ENCODE data around the gene GNB2.
"Not testable (repeated sequence)": the region's sequence is repeated elsewhere in the genome, so short reads cannot be mapped to it uniquely, and the experiment has no call there.

Gene GNB2

DNA sequence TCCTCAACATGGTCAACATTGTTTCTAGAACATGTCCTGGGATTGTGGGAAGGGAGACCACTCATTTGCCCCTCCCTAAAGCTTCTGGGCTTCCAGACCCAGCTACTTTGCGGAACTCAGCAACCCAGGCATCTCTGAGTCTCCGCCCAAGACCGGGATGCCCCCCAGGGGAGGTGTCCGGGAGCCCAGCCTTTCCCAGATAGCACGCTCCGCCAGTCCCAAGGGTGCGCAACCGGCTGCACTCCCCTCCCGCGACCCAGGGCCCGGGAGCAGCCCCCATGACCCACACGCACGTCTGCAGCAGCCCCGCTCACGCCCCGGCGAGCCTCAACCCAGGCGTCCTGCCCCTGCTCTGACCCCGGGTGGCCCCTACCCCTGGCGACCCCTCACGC, 46.7 kb downstream of the GNB2 start, which contains the start of gene EPO:
TSS of gene EPO (plus strand) at position 190 of the 392 bp plus-strand sequence. CDS start 513 bp downstream, outside the sequence.
- Histone ChIP-seq H3K36me3 (ENCODE audit: control insufficient read depth, insufficient read depth, low read length) (no peaks in the 10 kb centered on the region), H3K4me1 (ENCODE audit: control insufficient read depth, insufficient read depth, low read length) (peaks cover 7% of the 10 kb centered on the region), H3K4me3 (ENCODE audit: insufficient read depth, low read depth, low read length) (peak within 1 kb of the TSS; percentile 34), H3K27ac (ENCODE audit: insufficient read depth, low read depth, low read length, poor library complexity, severe bottlenecking) (no peak within 1 kb of the TSS), H3K27me3 (ENCODE audit: control insufficient read depth, insufficient read depth, low read length, poor library complexity, severe bottlenecking) (peaks cover 60% of the 10 kb centered on the region), H3K9me3 (ENCODE audit: control insufficient read depth, low read length) (no peaks in the 10 kb centered on the region)
- WGBS, 2 experiments: 1 to 5% methylated on average over 21 of the region's 21 CpGs

DNA sequence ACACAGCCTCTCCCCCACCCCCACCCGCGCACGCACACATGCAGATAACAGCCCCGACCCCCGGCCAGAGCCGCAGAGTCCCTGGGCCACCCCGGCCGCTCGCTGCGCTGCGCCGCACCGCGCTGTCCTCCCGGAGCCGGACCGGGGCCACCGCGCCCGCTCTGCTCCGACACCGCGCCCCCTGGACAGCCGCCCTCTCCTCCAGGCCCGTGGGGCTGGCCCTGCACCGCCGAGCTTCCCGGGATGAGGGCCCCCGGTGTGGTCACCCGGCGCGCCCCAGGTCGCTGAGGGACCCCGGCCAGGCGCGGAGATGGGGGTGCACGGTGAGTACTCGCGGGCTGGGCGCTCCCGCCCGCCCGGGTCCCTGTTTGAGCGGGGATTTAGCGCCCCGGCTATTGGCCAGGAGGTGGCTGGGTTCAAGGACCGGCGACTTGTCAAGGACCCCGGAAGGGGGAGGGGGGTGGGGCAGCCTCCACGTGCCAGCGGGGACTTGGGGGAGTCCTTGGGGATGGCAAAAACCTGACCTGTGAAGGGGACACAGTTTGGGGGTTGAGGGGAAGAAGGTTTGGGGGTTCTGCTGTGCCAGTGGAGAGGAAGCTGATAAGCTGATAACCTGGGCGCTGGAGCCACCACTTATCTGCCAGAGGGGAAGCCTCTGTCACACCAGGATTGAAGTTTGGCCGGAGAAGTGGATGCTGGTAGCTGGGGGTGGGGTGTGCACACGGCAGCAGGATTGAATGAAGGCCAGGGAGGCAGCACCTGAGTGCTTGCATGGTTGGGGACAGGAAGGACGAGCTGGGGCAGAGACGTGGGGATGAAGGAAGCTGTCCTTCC, 47.3 kb downstream of the GNB2 start:
- Histone ChIP-seq H3K9me3 (ENCODE audit: control insufficient read depth, low read length) (no peaks in the 10 kb centered on the region), H3K36me3 (ENCODE audit: control insufficient read depth, insufficient read depth, low read length) (no peaks in the 10 kb centered on the region), H3K27ac (ENCODE audit: insufficient read depth, low read depth, low read length, poor library complexity, severe bottlenecking) (no peak overlapping the region), H3K4me3 (ENCODE audit: insufficient read depth, low read depth, low read length) (peak overlapping the region; percentile 34), H3K4me1 (ENCODE audit: control insufficient read depth, insufficient read depth, low read length) (peaks cover 7% of the 10 kb centered on the region), H3K27me3 (ENCODE audit: control insufficient read depth, insufficient read depth, low read length, poor library complexity, severe bottlenecking) (peaks cover 64% of the 10 kb centered on the region)
- WGBS, 2 experiments: 5 to 7% methylated on average over 56 of the region's 56 CpGs

- H3K36me3 ChIP-seq (ENCODE audit: control insufficient read depth, insufficient read depth, low read length): no peaks in the 10 kb centered on the region
- peaks cover 7% of the 10 kb centered on the region for H3K4me1 ChIP-seq (ENCODE audit: control insufficient read depth, insufficient read depth, low read length)
- no peak overlapping the region for H3K4me3 ChIP-seq (ENCODE audit: insufficient read depth, low read depth, low read length)
- no peaks in the 10 kb centered on the region for H3K9me3 ChIP-seq (ENCODE audit: control insufficient read depth, low read length)
- 86 to 88% methylated on average over 8 of the region's 8 CpGs for WGBS, 2 experiments
- H3K27ac ChIP-seq (ENCODE audit: insufficient read depth, low read depth, low read length, poor library complexity, severe bottlenecking): no peak overlapping the region
- H3K27me3 ChIP-seq (ENCODE audit: control insufficient read depth, insufficient read depth, low read length, poor library complexity, severe bottlenecking): peaks cover 64% of the 10 kb centered on the region
Observed at GRCh38 chr7:100721505-100721812, 47.9 kb downstream of the GNB2 start.

DNA sequence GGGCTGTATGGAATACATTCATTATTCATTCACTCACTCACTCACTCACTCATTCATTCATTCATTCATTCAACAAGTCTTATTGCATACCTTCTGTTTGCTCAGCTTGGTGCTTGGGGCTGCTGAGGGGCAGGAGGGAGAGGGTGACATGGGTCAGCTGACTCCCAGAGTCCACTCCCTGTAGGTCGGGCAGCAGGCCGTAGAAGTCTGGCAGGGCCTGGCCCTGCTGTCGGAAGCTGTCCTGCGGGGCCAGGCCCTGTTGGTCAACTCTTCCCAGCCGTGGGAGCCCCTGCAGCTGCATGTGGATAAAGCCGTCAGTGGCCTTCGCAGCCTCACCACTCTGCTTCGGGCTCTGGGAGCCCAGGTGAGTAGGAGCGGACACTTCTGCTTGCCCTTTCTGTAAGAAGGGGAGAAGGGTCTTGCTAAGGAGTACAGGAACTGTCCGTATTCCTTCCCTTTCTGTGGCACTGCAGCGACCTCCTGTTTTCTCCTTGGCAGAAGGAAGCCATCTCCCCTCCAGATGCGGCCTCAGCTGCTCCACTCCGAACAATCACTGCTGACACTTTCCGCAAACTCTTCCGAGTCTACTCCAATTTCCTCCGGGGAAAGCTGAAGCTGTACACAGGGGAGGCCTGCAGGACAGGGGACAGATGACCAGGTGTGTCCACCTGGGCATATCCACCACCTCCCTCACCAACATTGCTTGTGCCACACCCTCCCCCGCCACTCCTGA, 49.1 kb downstream of the GNB2 start:
- H3K27me3 ChIP-seq (ENCODE audit: control insufficient read depth, insufficient read depth, low read length, poor library complexity, severe bottlenecking): peaks cover 64% of the 10 kb centered on the region
- H3K27ac ChIP-seq (ENCODE audit: insufficient read depth, low read depth, low read length, poor library complexity, severe bottlenecking): no peak overlapping the region
- no peaks in the 10 kb centered on the region for H3K9me3 ChIP-seq (ENCODE audit: control insufficient read depth, low read length)
- WGBS, 2 experiments: 85 to 87% methylated on average over 17 of the region's 17 CpGs
- H3K4me1 ChIP-seq (ENCODE audit: control insufficient read depth, insufficient read depth, low read length): peaks cover 7% of the 10 kb centered on the region
- no peak overlapping the region for H3K4me3 ChIP-seq (ENCODE audit: insufficient read depth, low read depth, low read length)
- H3K36me3 ChIP-seq (ENCODE audit: control insufficient read depth, insufficient read depth, low read length): no peaks in the 10 kb centered on the region

- H3K36me3 ChIP-seq (ENCODE audit: control insufficient read depth, insufficient read depth, low read length): no peaks in the 10 kb centered on the region
- H3K4me3 ChIP-seq (ENCODE audit: insufficient read depth, low read depth, low read length): no peak overlapping the region
- peaks cover 64% of the 10 kb centered on the region for H3K27me3 ChIP-seq (ENCODE audit: control insufficient read depth, insufficient read depth, low read length, poor library complexity, severe bottlenecking)
- WGBS, 2 experiments: 88 to 90% methylated on average over 16 of the region's 16 CpGs
- peaks cover 7% of the 10 kb centered on the region for H3K4me1 ChIP-seq (ENCODE audit: control insufficient read depth, insufficient read depth, low read length)
- H3K27ac ChIP-seq (ENCODE audit: insufficient read depth, low read depth, low read length, poor library complexity, severe bottlenecking): no peak overlapping the region
- H3K9me3 ChIP-seq (ENCODE audit: control insufficient read depth, low read length): no peaks in the 10 kb centered on the region
Observed at GRCh38 chr7:100723732-100724275, 50.3 kb downstream of the GNB2 start.

DNA sequence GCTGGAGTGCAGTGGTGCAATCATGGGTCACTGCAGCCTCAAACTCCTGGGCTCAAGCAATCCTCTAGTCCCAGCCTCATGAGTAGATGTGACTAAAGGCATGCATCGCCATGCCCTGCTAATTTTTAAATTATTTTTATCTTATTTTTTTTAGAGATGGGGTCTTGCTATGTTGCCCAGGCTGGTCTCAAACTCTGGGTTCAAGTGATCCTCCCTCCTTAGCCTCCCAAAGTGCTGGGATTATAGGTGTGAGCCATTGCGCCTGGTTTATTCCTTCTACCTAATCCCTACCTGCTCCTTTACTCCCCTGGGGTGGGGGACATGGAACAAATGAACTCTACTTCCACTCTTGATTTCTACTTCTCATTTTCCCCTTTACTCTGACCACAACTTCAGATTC, 50.8 kb downstream of the GNB2 start:
- WGBS, 2 experiments: 92 to 93% methylated on average over 1 to 2 of the region's 2 CpGs
- H3K4me3 ChIP-seq (ENCODE audit: insufficient read depth, low read depth, low read length); H3K36me3 ChIP-seq (ENCODE audit: control insufficient read depth, insufficient read depth, low read length); H3K9me3 ChIP-seq (ENCODE audit: control insufficient read depth, low read length); H3K27ac ChIP-seq (ENCODE audit: insufficient read depth, low read depth, low read length, poor library complexity, severe bottlenecking); H3K4me1 ChIP-seq (ENCODE audit: control insufficient read depth, insufficient read depth, low read length): not testable (repeated sequence)
- peaks cover 61% of the 10 kb centered on the region for H3K27me3 ChIP-seq (ENCODE audit: control insufficient read depth, insufficient read depth, low read length, poor library complexity, severe bottlenecking)

GRCh38 chr7:100726996-100727761, 53.6 kb downstream of the GNB2 start:
- 83 to 86% methylated on average over 12 of the region's 12 CpGs for WGBS, 2 experiments
- peaks cover 32% of the 10 kb centered on the region for H3K27me3 ChIP-seq (ENCODE audit: control insufficient read depth, insufficient read depth, low read length, poor library complexity, severe bottlenecking)

DNA sequence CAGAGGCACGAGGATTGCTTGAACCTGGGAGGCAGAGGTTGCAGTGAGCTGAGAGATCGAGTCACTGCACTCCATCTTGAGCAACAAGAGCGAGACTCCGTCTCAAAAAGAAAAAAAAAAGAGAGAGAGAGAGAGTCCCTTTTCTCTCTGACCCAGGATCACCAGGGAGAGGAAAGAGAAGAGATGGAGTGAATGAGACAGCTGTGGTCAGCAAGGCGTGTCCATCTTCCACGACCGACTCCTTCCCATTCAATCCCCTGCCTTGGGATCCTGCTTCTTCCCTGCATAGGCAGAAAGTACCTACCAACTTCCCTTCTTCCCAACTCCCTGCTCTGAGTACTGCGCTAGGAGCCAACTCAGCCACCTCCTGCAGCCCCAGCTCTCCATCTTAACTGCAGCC, 54.7 kb downstream of the GNB2 start:
- 85% methylated on average over 8 of the region's 8 CpGs for WGBS, 2 experiments
- no peaks in the 10 kb centered on the region for H3K36me3 ChIP-seq (ENCODE audit: control insufficient read depth, insufficient read depth, low read length)
- H3K9me3 ChIP-seq (ENCODE audit: control insufficient read depth, low read length): no peaks in the 10 kb centered on the region
- no peaks in the 10 kb centered on the region for H3K4me1 ChIP-seq (ENCODE audit: control insufficient read depth, insufficient read depth, low read length)
- H3K4me3 ChIP-seq (ENCODE audit: insufficient read depth, low read depth, low read length): no peak overlapping the region
- H3K27ac ChIP-seq (ENCODE audit: insufficient read depth, low read depth, low read length, poor library complexity, severe bottlenecking): no peak overlapping the region
- H3K27me3 ChIP-seq (ENCODE audit: control insufficient read depth, insufficient read depth, low read length, poor library complexity, severe bottlenecking): peaks cover 23% of the 10 kb centered on the region

More at GRCh38 chr7:100726996-100727761, 53.6 kb downstream of the GNB2 start:
- Histone ChIP-seq H3K4me3 (ENCODE audit: insufficient read depth, low read depth, low read length) (no peak overlapping the region), H3K27ac (ENCODE audit: insufficient read depth, low read depth, low read length, poor library complexity, severe bottlenecking) (no peak overlapping the region), H3K36me3 (ENCODE audit: control insufficient read depth, insufficient read depth, low read length) (no peaks in the 10 kb centered on the region), H3K4me1 (ENCODE audit: control insufficient read depth, insufficient read depth, low read length) (no peaks in the 10 kb centered on the region), H3K9me3 (ENCODE audit: control insufficient read depth, low read length) (no peaks in the 10 kb centered on the region)
